ENCODE data around the gene MAPK10. TPM values are rescaled to one million over a fixed set of nuclear protein-coding genes. Genes with fewer than 3 reads are reported as not detected.
"Not testable (repeated sequence)": the region's sequence is repeated elsewhere in the genome, so short reads cannot be mapped to it uniquely, and the experiment has no call there.

Gene MAPK10
- total RNA-seq, 1 donor from 2014 or later: 3.0 TPM

DNA sequence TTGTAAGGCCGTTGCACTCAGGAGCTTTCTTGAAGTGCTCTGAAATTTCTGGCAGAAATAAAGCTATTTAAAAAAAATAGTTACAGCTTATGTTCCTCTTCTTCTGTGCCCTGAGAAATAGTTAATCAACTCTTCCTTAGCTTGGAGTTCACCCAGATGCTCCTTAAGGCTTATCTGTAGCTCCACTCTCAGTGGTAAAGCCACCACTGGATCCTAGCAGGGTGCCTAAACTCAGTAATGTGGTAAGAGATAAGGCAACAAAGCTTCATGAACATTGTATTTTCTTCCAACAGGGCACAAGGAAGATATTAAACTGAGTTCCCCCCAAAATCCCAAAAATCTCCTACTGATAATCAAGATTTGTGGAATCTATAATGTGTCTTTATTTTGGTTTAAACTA lies 299.5 kb downstream of the MAPK10 start:
- DNase-seq (ENCODE audit: low spot score): no peak
- intact Hi-C loops (cut with DNase I): no loop called here

DNA sequence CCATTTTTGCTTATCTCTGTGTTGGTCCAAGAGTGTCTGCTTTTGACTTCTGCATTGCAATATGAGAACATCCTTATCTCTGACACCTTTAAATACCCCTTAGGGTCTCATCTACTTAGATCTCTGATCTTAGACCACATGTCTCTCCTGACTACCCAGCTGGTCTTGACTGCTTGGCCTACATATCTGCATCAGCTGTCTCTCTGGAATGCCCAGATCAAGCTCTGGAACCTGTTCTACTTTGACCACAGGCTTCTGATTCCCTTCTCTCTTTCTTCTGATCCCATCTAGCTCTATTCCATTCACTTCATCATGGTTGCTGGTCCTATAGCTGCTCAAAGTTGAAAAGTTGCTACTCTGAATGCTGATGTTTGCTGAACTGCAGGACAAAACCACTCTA lies 301.2 kb downstream of the MAPK10 start:
- no peak for DNase-seq (ENCODE audit: low spot score)
- intact Hi-C loops (cut with DNase I): no loop called here

DNA sequence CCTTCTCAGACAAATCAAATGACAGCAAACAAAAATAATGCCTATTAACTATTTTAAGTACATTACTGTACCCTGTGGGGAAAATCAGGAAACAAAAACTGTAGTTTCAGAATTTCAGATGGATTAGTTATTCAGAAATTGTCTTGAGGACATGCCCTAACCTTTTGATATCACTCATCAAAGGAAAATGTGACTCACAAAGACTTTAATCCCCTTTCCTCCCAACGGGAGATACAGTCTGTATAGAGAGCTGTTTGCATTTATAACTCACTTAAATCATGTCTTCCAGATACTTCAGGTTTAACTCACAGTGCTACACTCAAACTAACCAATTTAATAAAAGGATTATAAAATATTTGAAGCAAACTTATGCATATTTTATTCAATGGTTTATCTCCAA lies 304.0 kb downstream of the MAPK10 start:
- intact Hi-C loops (cut with DNase I): no loop called here
- DNase-seq (ENCODE audit: low spot score): no peak

DNA sequence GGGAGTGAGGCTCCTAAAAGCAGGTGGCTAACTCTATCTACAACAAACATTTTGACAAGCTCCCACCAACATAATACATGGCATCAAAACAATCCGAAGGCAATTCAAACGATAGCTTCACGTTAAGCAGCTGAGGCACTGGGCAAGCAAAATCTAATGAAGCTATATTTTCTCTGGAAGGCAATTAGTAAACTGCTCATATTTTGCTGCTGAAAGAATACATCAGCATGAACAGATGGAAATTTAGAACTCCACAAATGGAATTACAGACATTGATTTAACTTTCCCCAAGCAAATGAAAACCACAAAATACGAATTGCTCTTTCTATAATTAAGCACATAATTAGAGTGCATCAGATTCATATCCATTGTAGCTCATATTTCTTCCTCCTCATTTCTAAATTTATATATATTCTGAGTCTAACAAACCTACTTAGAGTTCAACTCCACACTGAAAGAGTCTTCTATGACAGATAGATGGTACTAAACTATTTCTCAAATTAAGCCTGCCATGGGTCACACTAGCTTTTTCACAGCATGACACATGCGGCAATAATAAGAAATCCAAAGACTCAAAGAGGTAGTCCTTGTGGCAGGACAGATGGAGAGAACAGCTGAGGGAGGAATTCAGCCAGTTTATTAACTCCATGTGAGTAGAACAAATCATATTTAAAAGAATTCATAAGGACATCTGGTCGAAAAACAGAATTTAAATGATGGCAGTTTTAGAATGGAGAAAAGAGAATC lies 305.4 kb downstream of the MAPK10 start:
- DNase-seq (ENCODE audit: low spot score): no peak
- intact Hi-C loops (cut with DNase I): no loop called here

DNA sequence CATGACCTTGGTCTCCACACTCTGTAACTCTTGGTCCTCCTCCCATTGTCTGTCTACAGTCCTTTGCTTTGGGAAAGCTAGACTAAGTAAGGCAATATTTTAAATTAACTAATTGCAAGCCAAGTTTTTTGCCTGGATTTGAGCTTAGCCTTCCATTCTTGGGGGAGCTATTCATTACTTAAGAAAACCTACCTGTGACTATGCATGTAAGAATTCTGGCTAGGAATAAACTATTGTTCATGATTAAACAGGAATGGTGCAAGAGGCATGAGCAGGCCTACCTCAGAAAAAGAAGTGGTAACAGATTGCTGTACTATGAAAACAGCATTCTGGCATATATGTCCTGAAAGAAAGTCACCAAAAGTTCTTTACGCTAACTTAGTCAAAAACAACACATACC lies 309.4 kb downstream of the MAPK10 start:
- DNase-seq (ENCODE audit: low spot score): no peak

DNA sequence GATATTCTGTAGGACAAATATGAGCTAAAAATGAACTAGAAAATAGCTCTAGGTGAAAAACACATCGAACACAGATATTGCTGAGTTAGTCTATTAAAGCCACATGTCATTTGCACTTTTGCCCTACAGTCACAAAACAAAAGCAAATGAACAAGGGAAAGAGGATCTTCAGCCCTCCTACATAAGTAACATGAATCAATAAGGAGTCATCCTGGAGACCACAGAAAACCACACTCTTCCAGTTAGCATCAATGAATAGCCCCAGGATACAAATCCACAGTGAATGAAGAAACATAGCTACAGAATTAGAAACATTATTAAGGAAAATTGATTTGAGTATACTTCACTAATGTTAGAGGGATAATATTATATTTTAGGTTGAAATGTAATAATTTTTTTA lies 311.4 kb downstream of the MAPK10 start:
- no peak for DNase-seq (ENCODE audit: low spot score)
- intact Hi-C loops (cut with DNase I): loop anchor here (10.0 kb wide), 2 partner anchors 254 to 294 kb away; no protein-coding TSS in a partner anchor

More for the DNA sequence above, 309.4 kb downstream of the MAPK10 start:
- intact Hi-C loops (cut with DNase I): no loop called here

DNA sequence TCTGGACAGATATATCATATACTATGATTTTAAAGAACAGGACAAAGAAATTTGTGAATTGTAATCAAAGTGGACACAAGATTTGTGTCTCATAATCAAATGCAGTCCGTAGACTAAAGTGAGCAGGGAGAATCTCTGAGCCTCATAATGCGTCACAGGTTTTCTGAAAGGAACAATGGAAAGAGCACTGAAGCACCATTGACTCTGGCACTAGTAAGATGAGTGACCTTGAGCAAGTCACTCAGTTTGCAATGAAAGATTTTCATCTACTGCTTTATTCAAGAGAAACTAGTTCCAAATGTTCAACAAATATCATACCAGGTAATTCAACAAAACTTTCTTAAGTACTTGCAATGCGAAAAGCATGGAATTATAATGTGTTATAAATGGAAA lies 315.3 kb downstream of the MAPK10 start:
- no peak for DNase-seq (ENCODE audit: low spot score)
- intact Hi-C loops (cut with DNase I): loop anchor here (5.0 to 10.0 kb wide), 5 partner anchors 77 to 957 kb away; no protein-coding TSS in a partner anchor

DNA sequence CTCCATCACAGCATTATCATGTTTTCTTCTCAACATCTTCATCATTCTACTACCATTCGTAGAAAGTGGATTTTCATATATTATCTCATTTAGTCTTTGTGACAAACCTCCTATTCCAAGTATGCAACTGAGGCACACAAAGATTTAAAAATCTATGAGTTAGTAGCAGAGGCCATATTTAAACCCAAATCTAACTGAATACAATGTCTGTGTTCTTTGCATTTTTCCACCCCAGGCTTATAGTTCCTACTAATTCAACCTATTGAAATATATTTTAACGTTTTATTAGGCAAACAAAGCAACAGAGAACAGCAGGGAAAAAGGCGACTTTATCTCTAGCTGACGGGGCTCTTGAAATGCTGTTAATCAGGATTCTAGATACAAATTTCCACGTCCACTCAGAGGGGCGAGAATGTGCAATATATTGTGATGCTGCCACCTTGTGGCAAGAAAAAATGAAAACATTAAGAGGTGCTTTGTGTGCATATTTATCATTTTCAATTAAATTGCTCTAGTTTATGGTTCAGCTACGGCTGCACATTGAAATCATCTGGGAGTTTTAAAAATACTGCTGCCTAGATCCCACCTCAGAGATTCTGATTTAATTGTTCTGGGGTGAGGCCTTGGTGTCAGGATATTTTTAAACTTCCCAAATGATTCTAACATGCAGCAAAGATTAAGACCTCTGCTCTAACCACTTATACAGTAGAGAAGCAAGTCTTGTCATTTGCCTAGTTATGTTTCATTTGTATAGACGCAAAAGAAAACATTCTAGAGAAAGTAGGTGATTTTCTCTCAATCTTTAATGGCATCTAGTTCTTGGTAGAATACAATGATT lies 315.9 kb downstream of the MAPK10 start:
- DNase-seq (ENCODE audit: low spot score): no peak
- intact Hi-C loops (cut with DNase I): loop anchor here (5.0 to 10.0 kb wide), 5 partner anchors 77 to 957 kb away; no protein-coding TSS in a partner anchor

DNA sequence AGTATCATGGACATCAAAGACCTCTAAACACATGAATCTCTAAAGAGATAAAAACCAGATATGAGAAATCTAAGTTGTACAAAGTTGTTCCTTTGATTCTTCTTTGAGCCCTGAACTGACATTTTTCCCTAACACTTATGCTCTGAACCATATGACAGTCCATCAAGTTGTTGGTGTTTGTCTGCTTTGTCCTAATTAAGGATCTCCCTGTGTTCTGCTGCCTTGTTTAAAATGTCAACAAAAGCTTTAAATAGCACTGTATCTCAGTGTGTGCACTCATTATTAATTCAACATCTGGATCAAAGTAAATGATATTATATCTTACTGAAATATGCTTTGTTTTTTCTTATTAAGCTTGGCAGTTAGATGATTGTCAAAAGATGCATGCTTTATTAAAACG lies 321.8 kb downstream of the MAPK10 start:
- DNase-seq (ENCODE audit: low spot score): no peak
- intact Hi-C loops (cut with DNase I): loop anchor here (10.0 kb wide), 1 partner anchor 213 kb away; no protein-coding TSS in a partner anchor

DNA sequence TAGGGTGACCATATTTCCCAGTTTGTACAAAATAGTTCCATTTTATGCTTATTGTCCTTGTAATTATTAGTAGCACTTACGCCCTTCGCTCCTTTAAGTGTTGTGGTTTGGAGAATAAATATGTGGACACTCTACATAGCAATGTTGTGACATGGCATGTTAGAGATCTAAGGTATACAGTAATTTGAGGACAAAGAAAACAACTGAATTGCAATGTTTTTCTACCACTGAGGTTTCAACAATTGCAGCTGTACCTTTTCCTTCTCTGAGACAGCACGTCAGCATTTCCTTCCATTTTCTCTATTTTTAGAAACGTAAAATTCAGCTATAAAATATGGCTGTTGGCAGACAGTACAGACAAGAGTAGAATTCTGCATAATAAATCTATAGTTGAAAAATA lies 323.1 kb downstream of the MAPK10 start:
- no peak for DNase-seq (ENCODE audit: low spot score)

DNA sequence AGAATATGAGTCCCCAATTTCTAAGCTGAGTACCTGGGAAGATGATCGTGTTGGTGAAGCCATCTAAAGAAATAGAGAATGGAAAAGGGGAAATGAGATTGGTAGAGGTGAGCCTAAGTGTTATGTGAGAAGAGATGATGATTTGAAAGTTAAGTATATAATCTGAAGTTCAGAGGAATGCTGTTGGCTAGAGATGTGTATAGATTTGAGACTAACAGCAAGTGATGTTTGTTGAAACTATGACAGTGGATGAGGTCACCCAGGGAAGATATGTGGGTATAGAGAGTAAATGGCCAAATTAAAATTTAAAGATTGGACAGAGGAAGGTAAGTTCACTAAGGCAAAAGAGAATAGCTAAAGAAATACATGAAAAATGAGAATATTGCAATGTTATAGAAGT lies 324.2 kb downstream of the MAPK10 start:
- intact Hi-C loops (cut with DNase I): loop anchor here (10.0 kb wide), 1 partner anchor 211 kb away; no protein-coding TSS in a partner anchor
- DNase-seq (ENCODE audit: low spot score): no peak

More for the DNA sequence above, 323.1 kb downstream of the MAPK10 start:
- intact Hi-C loops (cut with DNase I): loop anchor here (10.0 kb wide), 1 partner anchor 212 kb away; no protein-coding TSS in a partner anchor

DNA sequence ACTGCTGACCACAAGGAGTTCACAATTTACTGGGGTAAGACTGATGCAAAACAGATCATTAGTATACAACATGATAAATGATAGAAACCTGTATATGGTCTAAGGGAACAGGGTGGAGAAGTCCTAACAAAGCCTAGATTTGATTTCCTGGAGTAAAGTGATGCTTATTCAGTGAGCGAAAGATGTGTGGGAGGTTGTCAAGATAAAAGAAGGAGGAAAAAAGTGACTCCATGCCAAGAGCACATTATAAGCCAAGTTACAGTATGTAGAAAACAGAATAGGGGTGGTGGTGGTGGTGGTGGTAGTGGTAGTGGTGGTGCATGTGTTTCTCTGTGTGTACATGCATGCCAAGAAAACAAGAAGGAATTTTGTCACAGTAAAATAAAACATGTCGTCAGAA lies 325.2 kb downstream of the MAPK10 start:
- intact Hi-C loops (cut with DNase I): loop anchor here (10.0 kb wide), 1 partner anchor 210 kb away; no protein-coding TSS in a partner anchor
- no peak for DNase-seq (ENCODE audit: low spot score)

DNA sequence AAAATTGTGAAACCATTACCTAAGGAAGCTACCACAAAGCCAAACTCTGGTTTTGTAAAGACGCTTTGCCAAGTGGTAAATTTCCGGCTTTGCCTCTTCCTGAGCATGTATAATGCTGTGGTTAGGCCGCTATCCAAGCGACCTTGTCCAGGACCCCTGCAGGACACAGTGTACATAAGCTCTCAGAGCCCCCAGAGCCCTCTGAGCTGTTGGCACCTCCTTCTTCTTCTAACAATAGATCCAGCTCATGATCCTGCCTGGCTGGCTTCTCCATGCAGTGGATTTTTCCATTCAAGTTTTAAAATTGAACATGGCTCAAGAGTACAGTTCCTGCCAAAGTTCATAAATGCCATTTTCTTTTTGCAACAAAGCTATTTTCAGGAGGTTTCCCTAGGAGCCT lies 326.7 kb downstream of the MAPK10 start:
- intact Hi-C loops (cut with DNase I): loop anchor here (10.0 kb wide), 1 partner anchor 208 kb away; no protein-coding TSS in a partner anchor

DNA sequence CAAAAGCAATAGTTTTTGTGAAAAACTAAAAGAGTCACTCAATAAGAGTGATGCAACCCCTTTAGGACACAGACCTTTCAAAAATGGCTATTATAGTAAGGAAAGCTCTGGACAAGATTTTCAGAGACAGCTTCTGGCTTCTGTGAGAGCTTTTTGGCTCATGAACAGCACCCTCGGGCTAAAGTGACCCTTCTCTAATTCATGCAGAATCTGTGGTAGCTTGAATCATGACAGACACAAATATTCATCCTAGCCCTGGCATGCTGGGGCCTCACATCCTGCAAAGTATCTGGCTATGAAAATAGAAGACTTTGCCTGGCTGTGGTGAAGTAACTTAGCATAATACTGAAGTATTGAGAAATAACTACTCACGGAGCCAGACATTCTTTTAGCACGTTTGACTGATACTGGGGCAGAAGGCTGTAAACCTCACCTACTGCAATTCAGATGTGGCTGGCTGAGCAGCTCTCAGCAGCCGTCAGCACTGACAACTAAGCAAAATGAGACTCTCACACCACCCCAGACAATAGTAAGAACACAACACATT lies 327.3 kb downstream of the MAPK10 start:
- intact Hi-C loops (cut with DNase I): loop anchor here (10.0 kb wide), 1 partner anchor 208 kb away; no protein-coding TSS in a partner anchor
- DNase-seq (ENCODE audit: low spot score): no peak

More for the DNA sequence above, 326.7 kb downstream of the MAPK10 start:
- DNase-seq (ENCODE audit: low spot score): no peak

DNA sequence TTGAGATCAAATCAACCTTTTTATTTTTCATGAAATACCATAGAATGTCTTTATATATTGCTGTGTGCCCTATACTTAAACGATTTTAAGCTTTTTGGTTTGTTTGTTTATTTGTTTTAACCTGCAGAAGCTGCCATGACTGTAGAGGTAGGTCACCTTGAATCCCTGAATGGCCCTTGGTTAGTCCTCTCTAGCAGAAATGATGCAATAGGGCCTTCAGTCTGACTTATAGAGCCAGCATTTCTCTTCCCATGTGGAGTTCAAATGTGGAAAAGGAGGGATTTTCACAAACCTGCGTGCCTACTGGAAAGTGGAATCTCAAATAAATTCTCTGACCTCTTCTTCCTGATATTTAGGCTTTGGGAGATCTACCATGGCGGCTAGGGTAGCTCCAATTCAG lies 327.9 kb downstream of the MAPK10 start:
- DNase-seq (ENCODE audit: low spot score): no peak
- intact Hi-C loops (cut with DNase I): loop anchor here (10.0 kb wide), 1 partner anchor 207 kb away; no protein-coding TSS in a partner anchor

DNA sequence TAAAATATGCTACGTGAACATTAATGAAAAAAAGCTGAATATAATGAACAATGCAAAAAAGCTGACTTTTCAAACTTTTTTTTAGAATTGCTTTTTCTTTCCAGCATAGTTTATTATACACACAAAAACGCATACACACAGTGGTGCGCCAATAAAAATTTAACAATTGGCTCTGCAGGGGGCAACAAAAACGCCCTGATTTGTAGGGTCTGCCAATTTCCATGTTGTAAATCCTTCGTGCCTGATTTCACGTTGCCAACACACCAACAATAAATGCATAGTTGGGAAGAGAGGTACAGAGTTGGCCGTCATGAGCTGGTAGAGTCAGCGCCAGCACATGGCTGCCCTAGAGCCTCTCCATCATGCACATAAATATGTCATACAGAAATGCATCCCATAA lies 333.1 kb downstream of the MAPK10 start:
- intact Hi-C loops (cut with DNase I): no loop called here
- no peak for DNase-seq (ENCODE audit: low spot score)

DNA sequence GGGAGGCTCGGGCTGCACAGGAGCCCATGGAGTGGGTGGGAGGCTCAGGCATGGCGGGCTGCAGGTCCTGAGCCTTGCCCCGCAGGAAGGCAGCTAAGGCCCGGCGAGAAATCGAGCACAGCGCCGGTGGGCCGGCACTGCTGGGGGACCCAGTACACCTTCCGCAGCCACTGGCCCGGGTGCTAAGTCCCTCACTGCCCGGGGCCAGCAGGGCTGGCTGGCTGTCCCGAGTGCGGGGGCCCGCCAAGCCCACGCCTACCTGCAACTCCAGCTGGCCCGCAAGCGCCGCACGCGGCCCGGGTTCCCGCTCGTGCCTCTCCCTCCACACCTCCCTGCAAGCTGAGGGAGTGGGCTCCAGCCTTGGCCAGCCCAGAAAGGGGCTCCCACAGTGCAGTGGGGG lies 338.2 kb downstream of the MAPK10 start:
- DNase-seq (ENCODE audit: low spot score); intact Hi-C loops (cut with DNase I): not testable (repeated sequence)

DNA sequence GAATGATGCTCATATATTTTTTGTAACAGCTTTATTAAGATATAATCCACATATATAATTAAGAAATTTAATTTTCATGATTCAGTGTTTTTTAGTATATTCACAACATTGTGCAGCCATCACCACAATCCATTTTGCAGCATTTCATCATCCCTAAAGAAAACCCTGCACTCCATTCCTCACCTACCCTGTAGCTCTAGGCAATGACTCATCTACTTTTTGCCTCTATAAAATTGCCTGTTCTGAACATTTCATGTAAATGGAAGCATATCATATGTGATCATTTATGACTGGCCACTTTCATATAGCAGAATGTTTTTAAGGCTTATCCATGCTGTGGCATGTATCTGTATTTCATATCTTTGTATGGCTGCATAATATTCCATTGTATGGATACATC lies 339.9 kb downstream of the MAPK10 start:
- intact Hi-C loops (cut with DNase I): no loop called here
- DNase-seq (ENCODE audit: low spot score): no peak

DNA sequence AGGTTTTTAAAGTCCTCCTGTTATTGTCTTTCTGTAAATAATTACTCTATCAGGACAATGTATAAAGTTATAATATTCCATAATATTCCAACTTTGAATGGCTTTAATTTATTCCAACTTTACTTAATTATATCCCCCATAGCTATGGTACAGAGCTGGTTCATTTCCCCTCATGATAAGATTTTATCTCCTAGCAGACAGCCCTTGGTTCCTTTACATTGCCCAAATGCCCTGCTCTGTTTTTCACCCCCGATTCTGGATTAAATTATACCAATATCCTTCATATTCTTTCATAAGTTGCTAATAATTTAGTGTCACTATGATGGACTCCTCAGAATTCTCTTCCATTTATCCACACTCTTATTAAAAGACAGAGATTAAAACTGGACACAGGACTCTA lies 340.5 kb downstream of the MAPK10 start:
- intact Hi-C loops (cut with DNase I): no loop called here

More for the DNA sequence above, 340.5 kb downstream of the MAPK10 start:
- DNase-seq (ENCODE audit: low spot score): no peak

Measured in cardiac septum (tissue), 1 donor.